ENCODE results near the gene PEPD. TPM values are rescaled to one million over a fixed set of nuclear protein-coding genes. Genes with fewer than 3 reads are reported as not detected.

Gene PEPD
- total RNA-seq, 1 donor from 2014 or later, result 49.7 TPM

DNA sequence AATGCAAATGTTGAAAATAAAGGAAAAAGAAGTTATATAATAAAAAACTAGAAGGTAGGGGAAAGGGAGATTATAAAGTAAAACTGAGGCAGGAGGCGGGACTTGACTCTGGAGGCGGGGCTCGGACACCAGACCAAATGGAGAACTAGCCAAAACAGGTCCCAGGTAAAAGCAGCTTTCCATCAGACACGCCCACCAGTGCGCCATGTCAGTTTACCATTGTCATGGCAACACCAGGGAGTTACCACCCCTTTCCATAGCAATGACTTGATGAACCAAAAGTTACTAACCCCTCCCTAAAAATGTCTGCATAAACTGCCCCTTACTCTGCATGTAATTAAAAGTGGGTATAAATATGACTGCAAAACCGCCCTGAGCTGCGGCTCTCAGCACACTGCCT lies 70.9 kb downstream of the PEPD start:
- no peaks in the 10 kb centered on the region for H3K27me3 Mint-ChIP-seq (ENCODE audit: low read depth)
- no peak for DNase-seq (ENCODE audit: low spot score in 2 of 2, unreplicated experiment in 2 of 2)
- peaks cover 32% of the 10 kb centered on the region for H3K4me1 Mint-ChIP-seq
- H3K36me3 Mint-ChIP-seq, result peaks cover 8% of the 10 kb centered on the region
- no peak overlapping the region for H3K4me3 Mint-ChIP-seq
- TF ChIP-seq, protein P1, sequence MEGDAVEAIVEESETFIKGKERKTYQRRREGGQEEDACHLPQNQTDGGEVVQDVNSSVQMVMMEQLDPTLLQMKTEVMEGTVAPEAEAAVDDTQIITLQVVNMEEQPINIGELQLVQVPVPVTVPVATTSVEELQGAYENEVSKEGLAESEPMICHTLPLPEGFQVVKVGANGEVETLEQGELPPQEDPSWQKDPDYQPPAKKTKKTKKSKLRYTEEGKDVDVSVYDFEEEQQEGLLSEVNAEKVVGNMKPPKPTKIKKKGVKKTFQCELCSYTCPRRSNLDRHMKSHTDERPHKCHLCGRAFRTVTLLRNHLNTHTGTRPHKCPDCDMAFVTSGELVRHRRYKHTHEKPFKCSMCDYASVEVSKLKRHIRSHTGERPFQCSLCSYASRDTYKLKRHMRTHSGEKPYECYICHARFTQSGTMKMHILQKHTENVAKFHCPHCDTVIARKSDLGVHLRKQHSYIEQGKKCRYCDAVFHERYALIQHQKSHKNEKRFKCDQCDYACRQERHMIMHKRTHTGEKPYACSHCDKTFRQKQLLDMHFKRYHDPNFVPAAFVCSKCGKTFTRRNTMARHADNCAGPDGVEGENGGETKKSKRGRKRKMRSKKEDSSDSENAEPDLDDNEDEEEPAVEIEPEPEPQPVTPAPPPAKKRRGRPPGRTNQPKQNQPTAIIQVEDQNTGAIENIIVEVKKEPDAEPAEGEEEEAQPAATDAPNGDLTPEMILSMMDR (IDR thresholded peaks at IDR 0.05; ENCODE audit: unreplicated experiment), result no peak
- H3K9me3 Mint-ChIP-seq, result no peaks in the 10 kb centered on the region
- H3K27ac Mint-ChIP-seq, result no peak overlapping the region

DNA sequence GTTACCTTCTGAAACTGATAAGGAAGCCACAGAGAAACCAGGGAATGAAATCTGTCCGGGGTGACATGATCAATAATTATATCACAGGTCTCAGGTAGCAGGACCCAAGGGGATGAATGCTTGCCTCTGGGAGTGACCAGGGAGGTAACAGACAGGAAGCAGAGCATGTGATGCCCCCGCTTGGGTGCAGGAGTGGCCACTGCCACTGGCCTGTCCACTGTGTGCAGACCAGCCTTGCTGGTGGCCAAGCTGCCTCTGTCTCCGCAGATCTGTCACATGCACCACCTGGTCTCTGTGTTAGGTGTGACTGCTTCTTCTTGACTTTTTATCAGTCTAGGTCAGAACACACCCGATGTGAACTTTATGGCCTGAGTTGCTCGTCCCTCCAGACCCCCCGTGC lies 71.8 kb downstream of the PEPD start:
- no peak for DNase-seq (ENCODE audit: low spot score in 2 of 2, unreplicated experiment in 2 of 2)
- no peak overlapping the region for H3K4me3 Mint-ChIP-seq
- H3K9me3 Mint-ChIP-seq, result no peaks in the 10 kb centered on the region
- no peak overlapping the region for H3K27ac Mint-ChIP-seq
- TF ChIP-seq, protein P1 (IDR thresholded peaks at IDR 0.05; ENCODE audit: unreplicated experiment), result no peak
- H3K27me3 Mint-ChIP-seq (ENCODE audit: low read depth), result no peaks in the 10 kb centered on the region
- H3K36me3 Mint-ChIP-seq, result peaks cover 8% of the 10 kb centered on the region
- H3K4me1 Mint-ChIP-seq, result peaks cover 41% of the 10 kb centered on the region

DNA sequence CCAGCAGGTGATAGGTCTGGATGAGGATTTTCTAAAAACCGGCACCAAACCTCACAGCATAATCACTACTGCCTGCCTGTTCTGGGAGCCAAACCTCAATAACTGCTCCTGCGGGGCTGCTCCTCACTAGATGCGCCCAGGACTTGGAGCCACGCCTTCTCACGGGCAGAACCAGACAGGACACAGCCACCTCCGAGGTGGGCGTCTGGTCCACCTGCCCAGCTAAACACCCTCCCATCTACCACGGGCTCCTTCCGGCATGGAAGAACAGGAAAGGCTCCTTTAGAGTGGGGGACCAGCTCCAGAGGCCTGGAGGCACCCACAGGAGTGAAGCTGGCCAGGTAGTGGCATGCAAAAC lies 73.5 kb downstream of the PEPD start:
- no peak overlapping the region for H3K4me3 Mint-ChIP-seq
- no peak for DNase-seq (ENCODE audit: low spot score in 2 of 2, unreplicated experiment in 2 of 2)
- no peaks in the 10 kb centered on the region for H3K27me3 Mint-ChIP-seq (ENCODE audit: low read depth)
- H3K9me3 Mint-ChIP-seq, result no peaks in the 10 kb centered on the region
- peak overlapping the region; percentile 81 for H3K27ac Mint-ChIP-seq
- peaks cover 8% of the 10 kb centered on the region for H3K36me3 Mint-ChIP-seq
- TF ChIP-seq, protein P1 (IDR thresholded peaks at IDR 0.05; ENCODE audit: unreplicated experiment), result no peak
- H3K4me1 Mint-ChIP-seq, result peaks cover 49% of the 10 kb centered on the region

DNA sequence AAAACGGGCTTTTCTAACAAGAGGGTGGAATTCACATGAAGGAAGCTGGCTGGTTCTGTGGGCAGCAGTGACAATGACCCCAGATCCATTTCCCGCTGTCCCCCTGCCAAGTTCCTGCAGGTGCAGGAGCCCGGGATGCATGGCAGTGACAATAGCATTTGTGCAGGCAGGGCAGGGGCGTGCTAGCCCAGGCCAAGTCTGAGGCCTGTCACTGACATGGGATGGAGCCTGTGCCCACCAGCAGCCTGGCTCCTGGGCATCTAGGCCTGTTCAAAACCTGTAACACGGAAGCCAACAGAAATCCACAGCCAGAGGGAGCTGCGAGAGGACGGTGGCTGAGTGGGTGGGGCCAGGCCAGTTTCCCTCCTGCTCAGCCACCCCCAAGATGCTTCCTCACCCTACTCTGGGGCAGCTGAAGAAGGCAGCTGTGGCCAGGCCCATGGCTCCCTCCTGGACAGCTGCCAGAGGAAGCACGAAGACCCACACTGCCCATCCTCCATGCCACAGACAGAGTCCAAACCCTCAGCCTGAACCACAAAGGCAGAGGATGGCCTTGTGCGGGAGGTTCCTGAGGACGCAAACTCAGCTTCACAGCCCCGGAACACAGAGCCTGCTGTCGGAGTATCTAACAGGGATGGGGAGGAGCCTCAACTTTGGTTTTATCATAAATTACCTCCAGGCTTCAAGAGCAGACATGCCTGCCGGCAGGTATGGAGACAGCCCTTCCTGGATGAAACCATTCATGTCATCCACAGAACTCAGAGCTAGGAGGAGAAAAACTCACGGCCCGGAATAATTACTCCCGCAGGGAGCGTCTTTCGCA lies 74.0 kb downstream of the PEPD start:
- Mint-ChIP-seq H3K4me1 (peaks cover 49% of the 10 kb centered on the region), H3K27ac (peak overlapping the region; percentile 81), H3K4me3 (no peak overlapping the region), H3K9me3 (no peaks in the 10 kb centered on the region), H3K27me3 (ENCODE audit: low read depth) (no peaks in the 10 kb centered on the region), H3K36me3 (peaks cover 12% of the 10 kb centered on the region)
- no peak for DNase-seq (ENCODE audit: low spot score in 2 of 2, unreplicated experiment in 2 of 2)
- TF ChIP-seq, protein P1 (IDR thresholded peaks at IDR 0.05; ENCODE audit: unreplicated experiment), result no peak

DNA sequence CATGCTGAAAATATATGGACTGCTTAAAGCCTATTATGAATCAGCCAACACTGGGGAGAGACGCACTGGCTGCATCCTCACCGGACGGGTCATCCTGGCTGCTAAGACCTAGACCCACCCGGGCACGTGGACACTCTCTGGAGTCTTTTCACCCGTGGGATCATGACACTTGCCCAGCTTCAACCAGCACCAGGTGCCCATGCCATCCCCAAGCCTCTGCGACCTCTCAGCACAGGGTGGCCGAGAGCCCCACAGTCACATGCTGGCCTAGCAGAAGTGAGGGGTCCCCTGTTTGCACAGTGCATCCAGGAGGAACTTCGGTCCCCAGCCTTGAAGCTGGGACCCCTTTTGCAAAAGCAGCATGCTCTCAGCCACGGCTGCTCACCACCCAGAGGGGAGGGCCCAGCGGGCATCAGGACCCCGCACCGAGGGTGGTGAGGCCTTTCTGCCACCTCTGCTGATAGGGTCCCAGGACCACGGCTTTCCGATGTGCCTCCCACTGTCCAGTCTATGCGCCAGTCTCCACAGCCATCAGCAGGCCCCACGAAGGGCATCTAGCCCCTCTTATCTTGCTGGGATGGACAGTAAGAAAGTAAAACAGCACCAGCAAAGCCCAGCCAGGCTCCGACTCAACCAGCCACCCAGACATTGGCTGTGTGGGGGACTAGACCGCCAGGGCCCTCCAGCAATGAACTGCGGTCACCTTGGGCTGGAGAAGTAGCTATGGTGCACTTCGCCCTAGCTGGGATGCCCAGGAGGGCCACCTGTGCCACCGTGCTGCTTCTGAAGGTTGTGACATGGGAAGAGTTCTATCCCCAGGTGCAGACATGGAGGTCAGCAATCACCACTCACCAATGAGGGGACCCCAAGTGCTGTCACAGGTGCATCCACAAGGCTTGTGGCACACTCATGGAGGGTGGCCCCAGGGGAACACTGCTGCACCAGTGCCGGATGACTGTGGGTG lies 75.0 kb downstream of the PEPD start:
- Mint-ChIP-seq H3K36me3 (peaks cover 12% of the 10 kb centered on the region), H3K27ac (peak overlapping the region; percentile 78), H3K27me3 (ENCODE audit: low read depth) (no peaks in the 10 kb centered on the region), H3K4me1 (peaks cover 49% of the 10 kb centered on the region), H3K4me3 (no peak overlapping the region), H3K9me3 (no peaks in the 10 kb centered on the region)
- DNase-seq (ENCODE audit: low spot score in 2 of 2, unreplicated experiment in 2 of 2), result no peak
- TF ChIP-seq, protein P1 (IDR thresholded peaks at IDR 0.05; ENCODE audit: unreplicated experiment), result no peak
